Body of pancreas (tissue), 4 donors: ENCODE data around the gene CLEC4E. TPM values are rescaled to one million over a fixed set of nuclear protein-coding genes. Genes with fewer than 3 reads are reported as not detected.

Source experiments
- ATAC-seq: fragments of 150-250 bp; one replicate; pipeline ENCODE4 v1.9.1; 2016
- DNase-seq, 4 donors: peaks; one replicate each; pipeline ENCODE4 v3.0.0-alpha.2; 2019
- H3K27ac ChIP-seq, 4 donors: fragments of 200-600 bp; sonication (generic); 1 replicate in 3 of 4; 2 replicates in 1 of 4; pipeline versions ENCODE4 v1.5.1 to v1.6.1; 2016 to 2019; ENCODE audit warnings: mild to moderate bottlenecking in 1 of 4, mixed read lengths in 1 of 4, moderate library complexity in 1 of 4
- H3K27me3 ChIP-seq, 2 donors: fragments of 200-600 bp; sonication (generic); one replicate each; pipeline ENCODE4 v1.6.0; 2016; ENCODE audit warnings: mild to moderate bottlenecking in 1 of 2
- H3K36me3 ChIP-seq, 2 donors: fragments of 200-600 bp; sonication (generic); replicated peaks in 1 of 2; 2 replicates each; pipeline ENCODE4 v1.5.1; 2016; ENCODE audit warnings: low read depth in 2 of 2; ENCODE audit not compliant: insufficient read depth in 1 of 2
- H3K4me1 ChIP-seq: fragments of 200-600 bp; sonication (generic); one replicate; pipeline ENCODE4 v1.6.0; 2016
- H3K4me3 ChIP-seq, 2 donors: fragments of 200-600 bp; sonication (generic); 1 replicate in 1 of 2; 2 replicates in 1 of 2; pipeline ENCODE4 v1.5.1; 2016 to 2019
- H3K9me3 ChIP-seq, 3 donors: fragments of 200-600 bp; sonication (generic); 1 replicate in 2 of 3; 2 replicates in 1 of 3; pipeline ENCODE4 v1.5.1; 2016
- CTCF ChIP-seq, 7 experiments: fragments of 450-650 bp in 4 of 7; fragments of 200-600 bp in 3 of 7; sonication (generic) in 3 of 7; IDR thresholded peaks; one replicate each; pipeline ENCODE4 v1.5.1; 2016 to 2019; ENCODE audit warnings: antibody characterized with exemption in 7 of 7
- POLR2A ChIP-seq, 3 donors: fragments of 450-650 bp; IDR thresholded peaks; one replicate each; pipeline ENCODE4 v1.6.1; 2016; ENCODE audit warnings: antibody characterized with exemption in 3 of 3, mild to moderate bottlenecking in 2 of 3
- WGBS, 2 donors: methylation state at CpG; one replicate each; pipeline ENCODE4 v1.1.5; 2017; 5-methylcytosine and 5-hydroxymethylcytosine counted together
- intact Hi-C: fragments of 100-400 bp; cut with DNase I; formaldehyde crosslinking; loops from one replicate; pipeline ENCODE4 v1.15.1; 2023
- small RNA-seq: library from RNA; depleted of rRNA; stranded (forward); fragments of <200 nt; gene quantifications from one replicate; pipeline ENCODE3, GENCODE V24; 2016
- total RNA-seq, 2 donors: library from RNA; depleted of rRNA; stranded (reverse); fragments of >200 nt; gene quantifications; one replicate each; pipeline ENCODE4 v1.1.0, GENCODE V29; 2016

The CLEC4E gene
- total RNA-seq, 2 donors from 2014 or later, result 0.33 to 2.6 TPM

- H3K36me3 ChIP-seq, result no peaks in the 10 kb centered on the region
- ATAC-seq (no peak), DNase-seq (peak in 1 of 4 donors; percentile 61)
- no peak for TF ChIP-seq CTCF (IDR thresholded peaks at IDR 0.05)
- no peak for TF ChIP-seq POLR2A (IDR thresholded peaks at IDR 0.05)
- intact Hi-C loops, result no loop called here
- H3K4me1 ChIP-seq, result no peaks in the 10 kb centered on the region
- 38 to 89% methylated on average over 1 to 2 of the region's 2 CpGs for WGBS, 2 donors
- H3K27me3 ChIP-seq, result no peaks in the 10 kb centered on the region
- peak overlapping the region in 1 of 4 donors; percentile 14 for H3K27ac ChIP-seq
- no peak overlapping the region for H3K4me3 ChIP-seq
- H3K9me3 ChIP-seq, result no peaks in the 10 kb centered on the region
These were observed 47.6 kb downstream of the CLEC4E start for GRCh38 chr12:8493084-8493483.

- intact Hi-C loops, result no loop called here
- TF ChIP-seq CTCF (IDR thresholded peaks at IDR 0.05), result no peak
- no peak for TF ChIP-seq POLR2A (IDR thresholded peaks at IDR 0.05)
- Histone ChIP-seq H3K4me1 (no peaks in the 10 kb centered on the region), H3K27me3 (no peaks in the 10 kb centered on the region), H3K27ac (no peak overlapping the region), H3K4me3 (no peak overlapping the region), H3K36me3 (no peaks in the 10 kb centered on the region), H3K9me3 (no peaks in the 10 kb centered on the region)
- no peak for ATAC-seq
- WGBS, 2 donors, result 63 to 70% methylated on average over 5 of the region's 5 CpGs
- DNase-seq, result no peak
These were observed 48.8 kb downstream of the CLEC4E start for GRCh38 chr12:8491646-8492530.

Small RNA genes lying within 50 kb of the gene (small RNA-seq; reads per million reads assigned to genes)
- not detected for gene RNU6-275P

Other genes starting within 250 kb of the CLEC4E start
- gene CLEC6A, start 84.9 kb downstream of the CLEC4E start, total RNA-seq, result not detected
- gene CLEC4D, start 27.4 kb downstream of the CLEC4E start, total RNA-seq, result not detected
- gene AICDA, start 72.0 kb upstream of the CLEC4E start, total RNA-seq, result not detected
- gene MFAP5, start 121.9 kb upstream of the CLEC4E start, total RNA-seq, result 10 to 100 TPM; 17.9 to 33.0 TPM
- gene RIMKLB, start 157.1 kb upstream of the CLEC4E start, total RNA-seq, result 10 to 100 TPM; 18.1 to 19.5 TPM